ENCODE results near the gene LPAR6. TPM values are rescaled to one million over a fixed set of nuclear protein-coding genes. Genes with fewer than 3 reads are reported as not detected.

LPAR6 gene
- total and polyA plus RNA-seq, 2 donors (not counting 1 experiment from before 2014, with no cell fraction given): 0.55 to 1.0 TPM

DNA sequence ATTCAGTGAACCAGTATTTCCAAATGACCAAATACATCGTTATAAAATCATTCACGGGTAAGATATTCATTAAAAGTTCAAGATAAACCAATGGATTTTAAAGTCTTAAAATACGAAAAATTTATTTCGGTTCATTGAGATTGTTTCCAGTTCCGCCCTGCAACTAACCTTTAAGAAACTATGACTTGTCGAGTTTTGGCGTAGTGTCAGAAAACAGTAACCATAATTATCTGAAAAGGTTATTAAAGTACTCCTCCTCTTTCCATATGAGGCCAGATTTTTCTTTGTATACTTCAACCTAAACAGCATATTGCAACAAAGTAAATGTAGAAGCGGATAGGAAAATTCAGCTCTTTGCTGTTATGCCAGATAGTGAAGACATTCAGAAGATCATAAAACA lies 26.1 kb downstream of the LPAR6 start:
- POLR2A ChIA-PET: no interaction called here
- peaks cover 2 to 6% (median 3%) of the 10 kb centered on the region in 3 donors for H3K9me3 ChIP-seq (ENCODE audit: control extremely low read depth in 1 of 3, control insufficient read depth in 2 of 3, insufficient read depth in 1 of 3, low read length in 2 of 3)
- CTCF ChIA-PET: interaction anchor here (0.8 to 1.5 kb wide), 2 partner anchors 192 to 196 kb away, joined by 3 read pairs; no protein-coding TSS in a partner anchor
- DNase-seq (no peak), ATAC-seq (ENCODE audit: low read depth) (no peak)
- Mint-ChIP-seq H3K4me1 (no peaks in the 10 kb centered on the region), H3K4me3 (no peak overlapping the region), H3K27me3 (no peaks in the 10 kb centered on the region), H3K27ac (no peak overlapping the region), H3K9me3 (ENCODE audit: insufficient read depth) (peaks cover 2% of the 10 kb centered on the region)
- H3K27ac ChIP-seq (ENCODE audit: low read length in 2 of 2): no peak overlapping the region
- WGBS (ENCODE audit: insufficient coverage): no CpG with 5 or more reads among the region's 8 CpGs
- TF ChIP-seq, protein P1, sequence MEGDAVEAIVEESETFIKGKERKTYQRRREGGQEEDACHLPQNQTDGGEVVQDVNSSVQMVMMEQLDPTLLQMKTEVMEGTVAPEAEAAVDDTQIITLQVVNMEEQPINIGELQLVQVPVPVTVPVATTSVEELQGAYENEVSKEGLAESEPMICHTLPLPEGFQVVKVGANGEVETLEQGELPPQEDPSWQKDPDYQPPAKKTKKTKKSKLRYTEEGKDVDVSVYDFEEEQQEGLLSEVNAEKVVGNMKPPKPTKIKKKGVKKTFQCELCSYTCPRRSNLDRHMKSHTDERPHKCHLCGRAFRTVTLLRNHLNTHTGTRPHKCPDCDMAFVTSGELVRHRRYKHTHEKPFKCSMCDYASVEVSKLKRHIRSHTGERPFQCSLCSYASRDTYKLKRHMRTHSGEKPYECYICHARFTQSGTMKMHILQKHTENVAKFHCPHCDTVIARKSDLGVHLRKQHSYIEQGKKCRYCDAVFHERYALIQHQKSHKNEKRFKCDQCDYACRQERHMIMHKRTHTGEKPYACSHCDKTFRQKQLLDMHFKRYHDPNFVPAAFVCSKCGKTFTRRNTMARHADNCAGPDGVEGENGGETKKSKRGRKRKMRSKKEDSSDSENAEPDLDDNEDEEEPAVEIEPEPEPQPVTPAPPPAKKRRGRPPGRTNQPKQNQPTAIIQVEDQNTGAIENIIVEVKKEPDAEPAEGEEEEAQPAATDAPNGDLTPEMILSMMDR (IDR thresholded peaks at IDR 0.05): no peak
- no peak for TF ChIP-seq EZH2 (IDR thresholded peaks at IDR 0.05; ENCODE audit: borderline replicate concordance, insufficient read depth, low read depth, low read length, poor library complexity, severe bottlenecking)
- intact Hi-C loops (cut with micrococcal nuclease): loop anchor here (10.0 kb wide), 1 partner anchor 52 kb away; no protein-coding TSS in a partner anchor
- peaks cover 10 to 32% of the 10 kb centered on the region in 2 experiments for H3K36me3 ChIP-seq (replicated peaks in 1 of 2; ENCODE audit: control extremely low read depth in 1 of 2, control insufficient read depth in 1 of 2, extremely low read depth in 1 of 2, insufficient read depth in 2 of 2, low read length in 1 of 2)
- H3K79me2 ChIP-seq (ENCODE audit: control insufficient read depth, insufficient read depth, low read length): peaks cover 3% of the 10 kb centered on the region
- no peaks in the 10 kb centered on the region for H3K4me1 ChIP-seq (ENCODE audit: control insufficient read depth in 2 of 2, insufficient read depth in 2 of 2, low read length in 2 of 2)
- no peak overlapping the region for H2AFZ ChIP-seq (ENCODE audit: insufficient read depth, low read depth, low read length, poor library complexity, severe bottlenecking)
- no peak overlapping the region for H3K4me2 ChIP-seq (replicated peaks; ENCODE audit: low read depth, low read length, poor library complexity, severe bottlenecking)
- peaks cover 8% of the 10 kb centered on the region for H4K20me1 ChIP-seq (ENCODE audit: control insufficient read depth, insufficient read depth, low read length, poor library complexity, severe bottlenecking)
- no peak overlapping the region for H3K9ac ChIP-seq (ENCODE audit: low read length)
- no peak overlapping the region for H3K4me3 ChIP-seq (ENCODE audit: control extremely low read depth in 1 of 5, extremely low read depth in 1 of 5, insufficient read depth in 1 of 5, low read depth in 2 of 5, low read length in 4 of 5)
- no peaks in the 10 kb centered on the region for H3K27me3 ChIP-seq (replicated peaks in 1 of 4; ENCODE audit: control extremely low read depth in 1 of 4, control insufficient read depth in 3 of 4, insufficient read depth in 4 of 4, low read length in 3 of 4)

DNA sequence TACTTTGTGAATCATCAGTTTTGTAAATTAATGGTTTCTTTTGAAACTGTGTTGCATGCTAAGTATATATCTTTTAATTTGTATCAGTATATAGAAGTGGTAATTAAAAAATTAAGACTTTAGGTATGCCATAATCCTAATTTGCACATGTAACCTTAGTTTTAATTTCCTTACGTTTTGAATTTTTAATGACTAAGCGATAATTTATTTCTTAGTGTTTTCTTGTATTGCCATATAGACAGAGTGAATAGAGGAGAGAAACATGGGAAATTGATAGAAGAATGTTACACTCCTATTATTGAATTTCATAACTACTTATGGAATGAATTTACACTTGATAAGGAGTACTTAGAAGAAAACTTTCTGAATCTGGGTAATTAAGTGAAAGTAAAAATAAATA lies 29.5 kb downstream of the LPAR6 start:
- Histone ChIP-seq H3K4me2 (replicated peaks; ENCODE audit: low read depth, low read length, poor library complexity, severe bottlenecking) (no peak overlapping the region), H3K36me3 (replicated peaks in 1 of 2; ENCODE audit: control extremely low read depth in 1 of 2, control insufficient read depth in 1 of 2, extremely low read depth in 1 of 2, insufficient read depth in 2 of 2, low read length in 1 of 2) (peaks cover 12 to 47% of the 10 kb centered on the region in 2 experiments), H3K27me3 (replicated peaks in 1 of 4; ENCODE audit: control extremely low read depth in 1 of 4, control insufficient read depth in 3 of 4, insufficient read depth in 4 of 4, low read length in 3 of 4) (no peaks in the 10 kb centered on the region), H3K9ac (ENCODE audit: low read length) (no peak overlapping the region), H3K79me2 (ENCODE audit: control insufficient read depth, insufficient read depth, low read length) (no peaks in the 10 kb centered on the region), H3K4me1 (ENCODE audit: control insufficient read depth in 2 of 2, insufficient read depth in 2 of 2, low read length in 2 of 2) (no peaks in the 10 kb centered on the region), H2AFZ (ENCODE audit: insufficient read depth, low read depth, low read length, poor library complexity, severe bottlenecking) (no peak overlapping the region), H3K9me3 (ENCODE audit: control extremely low read depth in 1 of 3, control insufficient read depth in 2 of 3, insufficient read depth in 1 of 3, low read length in 2 of 3) (no peaks in the 10 kb centered on the region), H3K27ac (ENCODE audit: low read length in 2 of 2) (no peak overlapping the region), H4K20me1 (ENCODE audit: control insufficient read depth, insufficient read depth, low read length, poor library complexity, severe bottlenecking) (no peaks in the 10 kb centered on the region), H3K4me3 (ENCODE audit: control extremely low read depth in 1 of 5, extremely low read depth in 1 of 5, insufficient read depth in 1 of 5, low read depth in 2 of 5, low read length in 4 of 5) (no peak overlapping the region)
- H3K4me1 Mint-ChIP-seq: peaks cover 7% of the 10 kb centered on the region
- no peaks in the 10 kb centered on the region for H3K9me3 Mint-ChIP-seq (ENCODE audit: insufficient read depth)
- no peak overlapping the region for H3K27ac Mint-ChIP-seq
- ChIA-PET POLR2A (no interaction called here), CTCF (no interaction called here)
- no peak for DNase-seq
- H3K4me3 Mint-ChIP-seq: no peak overlapping the region
- no peaks in the 10 kb centered on the region for H3K27me3 Mint-ChIP-seq
- ATAC-seq (ENCODE audit: low read depth): no peak
- no peak for TF ChIP-seq EZH2 (IDR thresholded peaks at IDR 0.05; ENCODE audit: borderline replicate concordance, insufficient read depth, low read depth, low read length, poor library complexity, severe bottlenecking)
- TF ChIP-seq, protein P1 (IDR thresholded peaks at IDR 0.05): no peak
- WGBS (ENCODE audit: insufficient coverage): no CpG with 5 or more reads among the region's 2 CpGs
- intact Hi-C loops (cut with micrococcal nuclease): loop anchor here (10.0 kb wide), 1 partner anchor 49 kb away; no protein-coding TSS in a partner anchor

Data from B cell (primary cell).